GM12872 (cell line): Measurements from ENCODE around the gene MAPK8IP2.

ENCODE experiments used
- TF ChIP-seq, protein P1 (sequence below): IDR thresholded peaks from 3 replicates; pipeline ENCODE4 v1.5.1; 2011; ENCODE audit warnings: low read depth, mild to moderate bottlenecking, low read length, moderate library complexity; ENCODE audit not compliant: insufficient read depth

Gene MAPK8IP2

DNA sequence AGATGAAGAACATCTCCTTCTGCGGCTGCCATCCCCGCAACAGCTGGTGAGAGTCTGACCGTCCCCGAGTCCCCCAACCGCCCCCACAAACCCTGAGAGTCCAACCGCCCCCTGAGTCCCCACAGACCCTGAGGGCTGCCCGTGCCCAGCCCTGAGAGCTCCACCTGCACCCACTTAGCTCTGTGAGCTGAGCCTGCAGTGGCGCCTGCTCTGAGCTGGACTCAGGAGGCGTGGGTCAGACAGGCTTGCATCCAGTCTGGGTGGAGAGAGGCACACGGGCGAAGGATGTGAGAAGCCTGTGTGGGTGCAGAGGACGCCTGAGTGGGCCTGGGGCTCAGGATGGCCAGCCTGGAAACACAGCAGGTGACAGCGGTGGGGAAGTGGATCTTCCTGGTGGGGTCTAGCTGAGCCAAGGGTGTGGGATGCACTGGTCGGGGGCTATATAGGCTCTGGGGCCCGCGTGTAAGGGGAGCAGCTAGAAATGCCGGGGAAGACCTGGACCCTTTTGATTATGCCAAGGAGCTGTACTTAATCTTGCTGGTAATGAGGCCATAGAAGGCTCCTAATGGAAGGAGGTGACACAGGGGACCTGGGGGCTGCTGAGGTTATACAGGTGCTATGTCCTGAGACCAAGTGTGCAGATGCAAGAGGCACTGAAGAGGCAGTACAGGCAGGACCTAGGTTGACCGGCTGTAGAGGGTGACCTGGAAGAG is 6.5 kb downstream of the MAPK8IP2 start:
- TF ChIP-seq, protein P1, sequence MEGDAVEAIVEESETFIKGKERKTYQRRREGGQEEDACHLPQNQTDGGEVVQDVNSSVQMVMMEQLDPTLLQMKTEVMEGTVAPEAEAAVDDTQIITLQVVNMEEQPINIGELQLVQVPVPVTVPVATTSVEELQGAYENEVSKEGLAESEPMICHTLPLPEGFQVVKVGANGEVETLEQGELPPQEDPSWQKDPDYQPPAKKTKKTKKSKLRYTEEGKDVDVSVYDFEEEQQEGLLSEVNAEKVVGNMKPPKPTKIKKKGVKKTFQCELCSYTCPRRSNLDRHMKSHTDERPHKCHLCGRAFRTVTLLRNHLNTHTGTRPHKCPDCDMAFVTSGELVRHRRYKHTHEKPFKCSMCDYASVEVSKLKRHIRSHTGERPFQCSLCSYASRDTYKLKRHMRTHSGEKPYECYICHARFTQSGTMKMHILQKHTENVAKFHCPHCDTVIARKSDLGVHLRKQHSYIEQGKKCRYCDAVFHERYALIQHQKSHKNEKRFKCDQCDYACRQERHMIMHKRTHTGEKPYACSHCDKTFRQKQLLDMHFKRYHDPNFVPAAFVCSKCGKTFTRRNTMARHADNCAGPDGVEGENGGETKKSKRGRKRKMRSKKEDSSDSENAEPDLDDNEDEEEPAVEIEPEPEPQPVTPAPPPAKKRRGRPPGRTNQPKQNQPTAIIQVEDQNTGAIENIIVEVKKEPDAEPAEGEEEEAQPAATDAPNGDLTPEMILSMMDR: no peak

DNA sequence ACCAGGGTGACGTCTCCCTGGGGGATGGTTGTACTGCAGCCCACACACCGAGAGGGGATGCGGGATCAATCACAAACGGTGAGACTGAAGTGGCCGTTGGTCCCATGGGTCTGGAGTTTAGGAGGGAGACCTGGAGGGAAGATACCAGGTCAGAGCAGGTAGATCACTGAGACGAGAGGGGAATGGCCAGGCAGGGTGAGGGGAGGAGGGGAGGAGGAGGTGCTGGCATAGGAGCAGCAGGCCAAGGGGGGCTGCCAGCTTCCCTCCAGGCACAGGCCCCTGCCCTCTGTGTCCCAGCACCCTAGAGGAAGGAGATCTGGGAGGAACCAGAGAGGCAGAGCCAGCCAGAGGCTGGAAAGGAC is 7.0 kb downstream of the MAPK8IP2 start:
- TF ChIP-seq, protein P1: no peak

DNA sequence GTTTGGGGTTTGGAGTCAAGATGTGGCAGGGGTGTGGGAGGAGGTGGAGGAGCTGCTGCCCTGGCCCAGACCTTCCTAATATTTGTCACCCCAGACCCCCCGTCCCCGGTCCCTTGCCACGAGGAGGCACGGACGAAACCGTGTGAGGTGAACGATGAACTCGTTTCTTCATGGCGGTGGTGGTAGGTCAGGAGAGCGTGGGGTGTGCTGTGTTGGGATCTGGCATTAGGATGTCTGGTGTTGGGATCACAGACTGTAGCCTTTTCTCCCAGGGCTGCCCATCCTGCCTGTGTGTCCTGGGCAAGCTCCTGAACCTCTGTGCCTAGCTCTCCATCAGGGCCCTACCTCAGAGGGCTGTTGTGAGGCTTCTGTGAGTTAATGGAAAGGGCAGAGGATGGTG is 8.4 kb downstream of the MAPK8IP2 start:
- TF ChIP-seq, protein P1: no peak

DNA sequence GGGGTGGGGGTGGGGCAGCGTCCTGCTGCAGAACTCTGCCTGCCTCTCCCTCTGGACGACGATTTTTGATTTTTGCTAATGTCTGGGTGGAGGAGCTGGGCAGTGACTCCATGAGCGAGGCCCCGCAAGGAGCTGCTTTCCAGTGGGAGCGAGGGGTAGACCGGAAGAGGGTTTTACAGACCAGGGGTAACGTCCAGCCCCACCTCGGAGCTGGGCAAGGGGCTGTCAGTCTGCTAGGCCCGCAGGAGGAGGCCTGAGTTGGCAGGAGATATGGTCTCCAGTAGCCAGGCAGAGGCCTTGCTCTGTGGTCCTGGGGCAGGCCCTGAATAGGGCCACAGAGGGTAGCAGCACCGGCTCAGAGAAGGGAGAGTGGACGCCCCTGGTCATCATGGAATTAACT is 9.0 kb downstream of the MAPK8IP2 start:
- TF ChIP-seq, protein P1: no peak

DNA sequence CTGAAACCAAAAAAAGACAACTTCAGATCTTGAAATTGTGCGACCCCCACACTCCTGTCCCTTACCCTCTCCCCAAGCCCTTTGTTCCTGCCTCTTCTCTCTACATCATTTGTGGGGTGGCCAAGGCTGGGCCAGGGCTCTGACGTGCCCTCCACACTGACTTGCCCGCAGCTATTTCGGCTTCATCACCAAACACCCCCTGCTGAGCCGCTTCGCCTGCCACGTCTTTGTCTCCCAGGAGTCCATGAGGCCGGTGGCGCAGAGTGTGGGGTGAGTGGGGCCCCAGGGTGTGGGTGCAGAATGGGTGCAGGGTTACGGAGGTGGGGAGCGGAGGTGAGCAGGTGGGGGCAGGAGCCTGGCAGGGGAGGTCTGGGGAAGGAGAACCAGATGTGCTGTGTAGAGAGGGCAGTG is 9.5 kb downstream of the MAPK8IP2 start:
- TF ChIP-seq, protein P1: no peak

DNA sequence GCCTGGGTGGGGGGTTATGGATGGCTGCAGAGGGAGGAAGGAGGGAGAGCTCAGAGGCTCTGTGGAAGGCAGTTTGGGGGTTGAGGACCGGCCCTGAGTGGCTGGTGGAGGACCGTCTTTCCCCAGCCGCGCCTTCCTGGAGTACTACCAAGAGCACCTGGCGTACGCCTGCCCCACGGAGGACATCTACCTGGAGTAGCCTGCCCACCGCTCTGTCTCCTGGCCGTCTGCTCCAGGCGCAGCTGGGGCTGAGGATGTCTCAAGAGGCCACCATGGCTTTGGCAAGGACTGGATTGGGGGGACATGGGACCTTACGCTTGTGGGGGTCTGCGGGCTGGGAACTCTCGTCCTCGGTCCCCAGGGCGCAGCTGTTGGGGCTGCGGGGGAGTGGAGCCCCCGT is 10.0 kb downstream of the MAPK8IP2 start:
- TF ChIP-seq, protein P1: no peak

DNA sequence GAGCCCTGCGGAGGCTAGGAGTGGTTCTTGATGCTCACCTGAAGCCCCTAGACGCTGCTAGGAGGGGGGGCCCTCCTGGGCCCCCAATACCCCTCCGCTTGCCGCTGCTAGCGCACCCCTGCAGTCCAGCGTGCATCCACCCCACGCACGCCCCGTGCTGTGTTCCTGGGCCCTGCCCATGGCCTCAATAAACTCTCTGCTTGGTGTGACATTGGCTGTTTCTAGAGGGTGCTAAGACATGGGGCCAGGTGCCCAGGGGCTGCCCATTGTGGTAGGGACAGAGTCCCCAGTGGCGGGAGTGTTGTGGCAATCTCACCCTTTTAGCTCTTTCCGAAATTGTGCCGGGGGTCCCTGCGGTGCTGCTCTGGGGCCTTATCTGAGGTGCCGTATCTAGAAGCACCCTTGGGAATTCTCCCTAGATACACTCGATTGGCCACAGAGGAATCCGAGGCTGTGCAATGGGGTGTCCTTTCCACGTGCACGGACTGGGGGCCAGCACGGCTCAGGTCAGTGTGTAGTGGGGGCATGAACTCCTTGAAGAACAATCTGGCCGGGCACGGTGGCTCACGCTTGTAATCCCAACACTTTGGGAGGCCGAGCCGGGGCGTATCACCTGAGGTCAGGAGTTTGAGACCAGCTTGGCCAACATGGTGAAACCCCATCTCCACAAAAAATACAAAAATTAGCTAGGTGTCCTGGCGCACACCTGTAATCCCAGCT is 10.9 kb downstream of the MAPK8IP2 start:
- TF ChIP-seq, protein P1: no peak
